Activated CD8-positive, alpha-beta memory T cell treated with anti-CD3 and anti-CD28 coated beads, Interleukin-2, amount 50 U/mL, for 24 hours (primary cell): ENCODE data around the gene C9orf50.
"Not testable (repeated sequence)": the region's sequence is repeated elsewhere in the genome, so short reads cannot be mapped to it uniquely, and the experiment has no call there.

Experiments
- DNase-seq: peaks from one replicate; pipeline ENCODE4 v3.0.0-alpha.2; 2020; ENCODE audit errors: extremely low read depth

C9orf50 gene

GRCh38 chr9:129620669-129621295 is at the start of gene C9orf50:
C9orf50 (minus strand) TSS chr9:129621101; CDS start chr9:129620574, 527 bp downstream.
- DNase-seq: no peak

DNA sequence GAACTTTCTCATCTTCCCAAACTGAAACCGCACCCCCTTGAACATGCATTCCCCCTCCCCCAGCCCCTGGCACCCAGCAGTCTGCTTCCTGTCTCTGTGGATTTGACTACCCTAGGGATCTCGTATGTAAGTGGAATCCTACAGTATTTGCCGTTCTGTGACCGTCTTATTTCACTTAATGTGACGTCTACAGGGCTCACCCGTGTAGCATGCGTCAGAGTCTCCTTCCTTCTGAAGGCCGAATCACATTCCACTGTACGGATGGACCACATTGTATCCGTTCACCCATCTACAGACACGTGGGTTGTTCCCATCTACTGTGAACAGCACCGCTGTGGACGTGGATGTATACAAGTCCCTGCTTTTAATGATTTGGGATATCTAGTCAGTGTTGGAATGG is 49.0 kb upstream of the C9orf50 start:
- no peak for DNase-seq

DNA sequence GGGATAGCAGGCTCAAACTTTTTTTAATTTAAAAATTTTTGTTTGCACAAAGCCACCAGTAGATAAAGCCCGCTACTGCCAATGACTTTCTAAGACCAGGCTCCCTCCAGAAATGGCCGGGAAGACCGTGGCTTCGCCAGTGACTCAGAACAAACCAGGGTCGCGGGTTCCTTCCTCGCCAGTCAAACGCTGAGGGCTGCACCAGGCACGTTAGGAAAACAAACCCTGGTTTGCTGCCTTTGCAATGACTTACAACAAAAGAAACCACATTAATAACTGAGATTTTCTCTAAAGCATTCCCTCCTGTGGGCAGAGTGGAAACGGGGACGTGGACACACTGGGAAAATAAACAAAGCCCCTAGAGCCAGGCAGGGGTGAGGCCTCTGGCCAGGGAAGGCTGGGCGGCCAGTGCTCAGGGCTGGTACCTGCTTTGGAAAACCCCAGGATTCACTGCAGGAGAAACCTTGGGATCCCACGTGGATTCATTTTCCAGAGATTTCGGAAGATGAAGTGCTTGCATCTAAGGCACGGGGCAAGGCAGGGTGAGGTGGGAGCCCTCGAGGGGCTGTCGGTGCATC is 48.3 kb upstream of the C9orf50 start:
- DNase-seq: no peak

DNA sequence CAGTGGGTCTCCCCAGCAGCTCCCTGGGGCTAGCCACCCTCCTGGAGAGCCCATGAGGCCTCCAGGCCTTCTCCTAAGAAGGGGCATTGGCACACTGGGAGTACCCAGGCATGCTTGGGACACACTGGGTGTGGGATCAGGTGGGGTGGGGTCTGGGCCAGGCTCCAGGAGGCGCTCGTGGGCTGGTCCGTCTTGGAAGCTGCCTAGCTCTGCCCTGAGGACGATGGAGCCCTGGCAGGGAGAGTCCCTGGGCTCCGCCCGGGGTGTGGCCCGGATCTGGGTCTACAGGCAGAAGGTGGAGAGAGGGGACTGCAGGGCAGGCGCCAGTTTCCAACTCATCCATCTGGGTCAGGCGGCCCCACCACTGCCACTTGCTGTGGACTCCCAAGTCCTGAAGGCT is 46.9 kb upstream of the C9orf50 start:
- no peak for DNase-seq

GRCh38 chr9:129667378-129667777 is 46.5 kb upstream of the C9orf50 start:
- no peak for DNase-seq

- DNase-seq: no peak
Observed at GRCh38 chr9:129666575-129666974, 45.7 kb upstream of the C9orf50 start.

DNA sequence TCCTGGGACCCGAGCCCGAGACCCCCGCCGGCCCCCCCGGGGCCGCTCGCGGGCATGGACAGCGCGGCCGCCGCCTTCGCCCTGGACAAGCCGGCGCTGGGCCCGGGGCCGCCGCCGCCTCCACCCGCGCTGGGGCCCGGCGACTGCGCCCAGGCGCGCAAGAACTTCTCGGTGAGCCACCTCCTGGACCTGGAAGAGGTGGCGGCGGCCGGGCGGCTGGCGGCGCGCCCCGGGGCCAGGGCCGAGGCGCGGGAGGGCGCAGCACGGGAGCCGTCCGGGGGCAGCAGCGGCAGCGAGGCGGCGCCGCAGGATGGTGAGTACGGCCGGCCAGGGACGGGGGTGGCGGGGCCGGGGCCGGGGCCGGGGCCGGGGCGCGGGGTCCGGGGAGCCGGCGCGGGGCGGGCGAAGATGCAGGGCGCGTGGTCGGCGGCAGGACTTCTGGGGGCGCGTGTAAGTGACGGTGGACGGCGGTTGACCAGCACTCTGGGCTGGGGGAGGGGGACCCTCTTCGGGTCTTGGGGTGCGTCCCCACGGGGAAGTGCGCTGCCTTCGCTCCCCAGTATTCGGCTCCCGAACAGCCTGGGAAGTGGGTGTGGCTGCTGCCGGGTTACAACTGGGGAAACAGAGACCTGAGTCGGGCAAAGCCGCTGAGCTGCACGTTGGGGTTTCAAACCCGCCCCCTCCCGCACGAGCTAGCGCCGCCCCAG is 45.1 kb upstream of the C9orf50 start:
- no peak for DNase-seq

- DNase-seq: no peak
Observed at GRCh38 chr9:129665389-129665775, 44.5 kb upstream of the C9orf50 start, which contains the start of gene PRRX2. PRRX2 (plus strand) TSS chr9:129665647; CDS start chr9:129665868, 221 bp downstream.

DNA sequence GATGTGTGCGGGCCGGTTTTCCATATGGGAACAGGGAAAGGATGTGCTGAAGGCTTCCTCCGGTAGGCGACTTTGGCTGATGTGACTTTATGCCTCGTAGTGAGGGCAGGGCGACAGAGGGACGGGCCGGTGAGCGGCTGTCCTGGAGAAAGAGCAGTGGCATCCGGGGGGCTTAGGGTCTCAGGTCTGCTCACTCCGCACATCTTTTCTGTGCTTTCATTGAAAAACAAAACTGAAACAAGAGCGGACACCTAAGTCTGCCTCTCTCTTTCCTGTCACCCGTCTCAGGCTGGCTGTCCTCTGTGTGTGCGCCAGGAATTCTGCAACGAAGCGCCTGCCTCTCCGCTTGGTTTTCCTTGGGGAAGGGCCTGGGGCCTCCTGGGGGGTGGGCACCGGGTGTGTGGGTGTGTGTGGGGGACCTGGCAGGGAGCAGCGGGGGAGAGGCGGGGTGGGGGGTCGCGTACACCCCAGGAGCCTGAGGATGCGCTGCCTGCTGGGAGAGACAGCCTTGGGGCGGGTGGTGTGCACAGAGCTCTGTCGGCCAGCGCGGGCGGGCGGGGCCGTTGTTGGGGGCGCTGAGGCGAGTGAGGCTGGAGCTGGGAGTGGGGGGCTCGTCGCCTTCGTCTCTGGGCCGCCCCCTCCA is 44.0 kb upstream of the C9orf50 start:
- DNase-seq: no peak

DNA sequence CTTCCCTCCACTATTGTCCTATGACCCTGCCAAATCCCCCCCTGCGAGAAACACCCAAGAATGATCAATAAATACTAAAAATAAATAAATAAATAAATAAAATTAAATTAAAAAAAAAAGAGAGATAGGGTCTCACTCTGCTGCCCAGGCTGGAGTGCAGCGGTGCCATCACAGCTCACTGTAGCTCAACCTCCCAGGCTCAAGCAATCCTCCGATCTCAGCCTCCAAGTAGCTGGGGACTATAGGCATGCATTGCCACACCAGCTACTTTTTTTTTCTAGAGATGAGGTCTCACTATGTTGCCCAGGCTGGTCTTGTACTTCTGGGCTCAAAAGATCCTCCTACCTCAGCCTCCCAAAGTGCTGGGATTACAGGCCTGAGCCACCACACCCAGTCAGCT is 41.3 kb upstream of the C9orf50 start:
- not testable (repeated sequence) for DNase-seq

GRCh38 chr9:129661029-129661428 is 40.1 kb upstream of the C9orf50 start:
- no peak for DNase-seq

DNA sequence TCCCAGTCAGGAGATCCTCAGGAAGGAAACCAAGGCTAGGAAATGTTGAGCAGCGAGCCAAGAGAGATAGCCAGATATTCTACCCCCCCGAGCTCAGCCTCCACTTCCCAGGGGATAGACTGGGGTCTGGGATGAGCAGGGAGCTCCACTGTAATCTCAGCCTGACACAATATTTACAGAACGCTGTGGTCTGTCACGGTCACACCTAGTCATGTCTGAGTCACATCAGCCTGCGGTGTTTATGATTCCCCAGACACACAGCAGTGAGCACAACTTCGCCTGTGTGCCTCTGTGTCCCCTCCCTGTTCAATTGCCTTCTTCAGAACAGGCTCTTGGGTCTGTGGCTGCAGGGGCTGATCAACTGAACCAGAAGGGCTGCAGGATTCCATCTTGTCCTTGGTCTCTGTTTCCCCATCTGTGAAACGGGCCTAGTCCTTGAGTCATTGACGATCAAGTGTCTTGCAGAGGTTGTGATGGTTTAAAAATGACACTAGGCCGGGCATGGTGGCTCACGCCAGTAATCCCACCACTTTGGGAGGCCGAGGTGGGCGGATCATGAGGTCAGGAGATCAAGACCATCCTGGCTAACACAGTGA is 36.0 kb upstream of the C9orf50 start:
- DNase-seq: no peak

DNA sequence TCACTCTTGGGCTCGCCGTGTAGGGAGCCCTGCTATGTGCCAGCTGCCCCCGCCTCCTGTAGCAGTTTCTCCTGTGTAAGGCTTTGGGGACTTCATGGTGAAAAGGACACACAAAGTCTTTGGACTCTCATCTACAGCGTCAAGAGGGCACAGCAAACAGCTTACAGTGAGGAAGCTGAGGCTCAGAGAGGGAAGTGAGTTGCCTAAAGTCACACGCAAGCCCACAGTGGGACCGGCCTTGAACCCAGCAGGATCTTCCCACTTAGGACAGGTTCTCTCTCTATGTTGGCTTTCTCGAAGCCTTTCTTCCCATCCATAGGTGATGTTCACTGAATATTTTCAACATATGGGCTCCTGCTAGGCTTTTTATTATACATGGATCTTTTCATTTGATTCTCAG is 34.8 kb upstream of the C9orf50 start:
- DNase-seq: no peak

- DNase-seq: no peak
Observed at GRCh38 chr9:129655154-129655553, 34.3 kb upstream of the C9orf50 start.

DNA sequence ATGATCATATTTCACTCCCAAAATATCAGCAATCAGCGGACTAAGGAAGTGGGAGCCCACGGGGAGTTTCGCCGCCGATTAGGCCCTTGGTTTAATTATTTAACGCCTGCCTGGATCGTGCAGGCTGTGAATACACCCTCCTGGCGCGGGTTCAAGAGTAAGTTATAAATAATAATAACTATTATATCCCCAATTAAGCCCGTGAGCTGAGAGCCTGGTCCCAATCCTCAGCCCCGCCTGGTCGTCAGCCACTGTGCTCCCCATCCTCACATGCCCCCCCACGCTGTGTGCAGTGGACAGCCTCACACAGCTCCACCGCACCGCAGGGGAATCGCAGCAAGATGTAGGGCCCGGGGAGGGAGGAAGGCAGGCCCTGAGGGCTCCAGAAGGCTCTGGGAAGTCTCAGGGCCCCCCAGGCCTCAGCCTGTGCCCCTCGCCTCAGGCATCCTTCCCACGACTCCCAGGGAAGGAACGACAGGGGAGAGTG is 33.7 kb upstream of the C9orf50 start:
- DNase-seq: no peak

DNA sequence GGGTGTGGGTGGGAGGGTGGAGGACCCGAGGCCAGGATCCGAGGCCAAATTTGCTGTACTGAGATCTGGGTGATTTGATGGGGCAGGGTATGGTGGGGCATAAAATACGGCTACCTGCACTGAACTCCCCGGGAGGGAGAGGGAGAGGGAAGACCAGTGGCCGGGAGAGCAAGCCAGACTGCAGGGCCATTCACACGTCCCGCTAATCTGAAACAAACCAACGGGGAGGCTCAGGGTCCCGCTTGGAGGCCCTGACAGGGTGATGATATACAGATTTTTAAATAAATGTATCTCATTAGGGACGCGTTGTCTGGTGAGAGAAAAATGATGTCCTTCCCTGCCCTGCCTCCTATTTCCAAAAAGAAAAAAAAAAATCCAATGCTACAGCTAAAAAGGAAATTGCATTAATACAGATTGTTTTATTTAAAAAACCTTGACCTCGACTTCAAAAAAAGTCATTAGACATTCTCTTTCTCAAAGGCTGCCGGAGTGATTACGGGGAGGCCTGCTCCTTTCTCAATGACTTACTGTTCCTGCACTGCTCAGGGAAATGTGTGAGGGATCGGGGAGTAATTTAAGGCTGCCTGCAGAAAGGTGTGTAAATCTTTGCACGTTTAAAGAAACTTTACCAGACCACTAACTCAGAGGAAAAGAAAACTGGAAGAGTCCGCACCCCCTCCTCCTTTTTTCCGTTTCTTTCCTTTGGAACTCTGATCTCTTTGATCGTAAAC is 33.1 kb upstream of the C9orf50 start:
- no peak for DNase-seq

DNA sequence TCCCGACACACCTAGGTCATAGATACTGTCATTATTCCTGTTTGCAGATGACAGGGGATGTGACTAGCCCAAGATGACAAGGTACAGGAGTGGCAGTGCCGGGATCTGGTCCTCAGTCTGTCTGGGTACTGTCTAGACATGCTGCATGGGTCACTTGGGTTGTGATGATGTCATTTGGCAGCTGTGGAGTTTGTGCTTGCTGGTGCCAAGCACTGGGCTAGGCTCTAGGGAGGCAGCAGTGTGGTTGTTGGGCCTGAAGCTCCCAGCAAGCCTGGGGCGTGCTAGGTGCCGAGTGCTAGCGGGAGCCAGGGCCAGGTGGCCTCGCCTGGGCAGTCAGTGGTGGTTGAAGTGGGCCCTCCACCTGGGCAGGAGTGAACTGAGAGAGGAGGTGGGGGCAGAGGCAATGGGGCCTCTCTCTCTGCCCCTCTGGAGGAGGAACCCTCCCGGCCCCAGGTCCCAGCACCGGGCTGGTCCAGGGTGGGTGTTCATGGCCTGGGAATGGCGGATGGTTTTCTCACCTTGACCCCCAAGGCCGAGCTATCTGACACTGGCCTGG is 29.9 kb upstream of the C9orf50 start:
- no peak for DNase-seq

DNA sequence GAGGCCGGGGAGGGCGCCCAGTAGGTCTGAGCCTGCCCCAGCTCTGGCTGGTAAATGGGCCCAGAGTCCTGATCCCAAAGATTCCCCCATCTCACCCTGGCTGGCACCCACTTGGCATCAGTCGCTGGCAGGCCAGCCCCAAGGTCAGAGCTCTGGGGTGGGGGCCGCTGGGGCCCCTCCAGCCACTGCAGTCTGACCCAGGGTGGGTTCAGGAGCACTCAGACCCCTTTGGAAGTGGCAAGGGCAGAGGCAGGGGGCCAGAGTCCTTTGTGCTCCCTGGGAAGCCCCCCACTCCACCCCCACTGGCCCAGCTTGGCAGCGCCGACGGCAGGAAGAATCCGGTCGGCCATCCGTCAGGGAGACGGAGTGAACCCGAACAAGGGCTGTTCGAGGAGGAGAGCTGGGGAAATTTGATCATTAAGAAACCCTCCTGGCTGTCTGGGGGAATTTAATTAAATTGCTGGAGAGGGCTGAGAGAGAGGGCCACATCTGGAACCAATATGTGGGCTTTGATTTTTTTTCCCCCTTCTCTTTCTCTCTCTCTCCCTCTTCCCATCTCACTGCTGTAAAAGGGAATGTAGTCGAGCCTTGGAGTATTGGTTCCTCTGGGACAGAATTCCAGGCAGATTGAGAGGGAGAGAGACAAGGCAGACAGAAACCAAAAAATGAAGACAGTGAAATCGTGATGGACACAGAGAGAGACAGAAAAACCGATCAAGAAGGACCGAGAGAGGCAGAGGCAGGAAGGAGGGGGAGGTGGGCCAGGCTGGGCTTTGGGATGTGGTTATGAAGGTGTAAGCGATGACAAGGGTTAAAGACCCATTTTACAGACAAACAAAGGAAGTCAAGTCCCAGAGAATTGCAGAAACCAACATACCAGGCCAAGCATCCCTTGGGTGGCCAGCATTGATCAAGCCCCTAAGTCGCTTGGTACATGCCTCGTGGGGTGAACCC is 29.1 kb upstream of the C9orf50 start:
- no peak for DNase-seq

DNA sequence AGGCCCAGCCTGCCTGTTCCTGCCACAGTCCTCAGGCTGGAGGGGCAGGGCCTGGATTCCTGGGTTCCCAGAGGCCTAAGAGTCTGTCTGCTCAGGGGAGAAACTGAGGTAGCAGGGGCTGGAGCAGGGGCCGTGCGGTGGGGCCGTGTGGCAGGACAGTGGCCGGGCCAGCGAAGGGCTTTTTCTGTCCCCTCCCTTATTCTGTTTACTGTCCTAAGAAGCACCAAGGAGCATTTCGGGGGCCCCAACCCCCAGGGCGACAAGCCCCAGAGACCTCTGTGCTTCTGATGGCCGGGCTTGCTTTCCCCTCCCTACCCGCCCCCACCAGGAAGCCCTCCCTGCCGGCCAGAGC is 27.8 kb upstream of the C9orf50 start:
- DNase-seq: no peak
